ENCODE measurements around the gene PRKAB1. TPM values are rescaled to one million over a fixed set of nuclear protein-coding genes. Genes with fewer than 3 reads are reported as not detected.

PRKAB1 gene
- total RNA-seq, 4 donors from 2014 or later = 15.7 to 51.8 (median 32.1) TPM

DNA sequence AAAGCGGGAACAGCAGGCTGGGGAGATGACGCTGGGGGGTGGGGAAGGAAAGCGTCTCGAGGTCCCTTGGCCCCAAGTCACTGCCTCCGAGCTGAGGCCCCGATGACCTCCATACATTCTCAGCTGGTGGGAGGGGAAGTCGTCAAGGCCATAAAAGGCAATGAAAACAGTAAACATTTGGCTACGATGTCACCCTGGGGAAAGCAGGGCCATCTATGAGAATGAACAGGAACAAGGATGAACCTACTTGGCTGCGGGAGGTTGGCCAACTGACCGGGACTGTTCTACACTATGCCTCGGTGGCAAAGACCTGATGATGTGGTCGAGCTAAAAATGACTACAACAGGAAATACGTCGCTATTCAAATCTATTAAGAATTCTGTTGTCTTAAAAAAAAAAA, 19.5 kb downstream of the PRKAB1 start:
- TF ChIP-seq CTCF (IDR thresholded peaks at IDR 0.05; ENCODE audit: low read depth) = no peak

GRCh38 chr12:119687879-119688278, 19.9 kb downstream of the PRKAB1 start:
- no peak for TF ChIP-seq CTCF (IDR thresholded peaks at IDR 0.05; ENCODE audit: low read depth)

GRCh38 chr12:119689935-119690500, 22.1 kb downstream of the PRKAB1 start:
- no peak for TF ChIP-seq CTCF (IDR thresholded peaks at IDR 0.05; ENCODE audit: low read depth)

- no peak for TF ChIP-seq CTCF (IDR thresholded peaks at IDR 0.05; ENCODE audit: low read depth)
These were observed 23.4 kb downstream of the PRKAB1 start for GRCh38 chr12:119691202-119691810.

DNA sequence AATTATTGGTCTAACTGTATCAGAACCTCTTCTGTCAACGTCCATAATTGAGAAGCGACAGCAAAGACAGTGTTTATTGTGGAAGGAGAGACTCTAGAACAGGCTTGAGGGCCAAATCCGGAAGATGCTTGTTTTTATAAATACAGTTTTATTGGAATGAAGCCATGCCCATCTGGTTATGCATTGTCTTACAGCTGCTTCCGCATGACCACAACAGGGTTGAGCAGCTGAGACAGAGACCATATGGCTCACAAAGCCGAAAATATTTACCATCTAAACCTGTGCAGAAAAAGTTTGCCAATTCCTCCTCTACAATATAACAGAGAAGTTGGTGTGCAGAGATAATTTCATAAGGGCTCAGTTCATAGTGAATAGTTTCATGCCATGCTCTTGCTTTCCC, 24.5 kb downstream of the PRKAB1 start:
- no peak for TF ChIP-seq CTCF (IDR thresholded peaks at IDR 0.05; ENCODE audit: low read depth)

- no peak for TF ChIP-seq CTCF (IDR thresholded peaks at IDR 0.05; ENCODE audit: low read depth)
These were observed 25.1 kb downstream of the PRKAB1 start for GRCh38 chr12:119692997-119693396.

DNA sequence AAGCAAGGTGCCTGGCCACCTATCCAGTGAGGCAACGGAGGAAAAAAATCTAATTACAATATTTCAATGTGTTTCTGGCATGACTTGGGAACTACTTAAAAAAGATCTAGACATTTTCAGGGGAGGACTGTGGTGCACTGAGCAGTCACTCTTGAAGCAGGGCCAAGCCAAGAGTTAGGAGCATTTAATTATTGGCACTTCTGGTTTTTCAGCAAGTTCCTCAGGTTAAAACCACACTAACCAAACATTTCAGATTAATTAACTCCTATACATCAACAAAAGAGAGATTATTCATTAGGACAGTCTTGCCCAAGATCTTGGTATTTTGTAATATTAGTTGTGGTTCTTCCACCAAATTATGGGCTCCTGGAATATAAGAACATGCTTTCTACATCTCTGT, 25.6 kb downstream of the PRKAB1 start:
- TF ChIP-seq CTCF (IDR thresholded peaks at IDR 0.05; ENCODE audit: low read depth) = no peak

Data from subcutaneous adipose tissue (tissue), 4 donors.